ENCODE data around the gene COQ3.
A peak's percentile ranks its signal among the peaks of the same experiment; 100 is the strongest.

The COQ3 gene

GRCh38 chr6:99393698-99394531 is at the start of gene COQ3:
Gene COQ3, minus strand, starts transcription at chr6:99394195. Its CDS starts 16 bp downstream, at chr6:99394179.
- FAIRE-seq = no peak

GRCh38 chr6:99434702-99435530 is 40.9 kb upstream of the COQ3 start:
- peak; percentile 92 for FAIRE-seq

- FAIRE-seq = no peak
These were observed 38.9 kb upstream of the COQ3 start for GRCh38 chr6:99432877-99433276.

GRCh38 chr6:99431901-99432300 is 37.9 kb upstream of the COQ3 start:
- FAIRE-seq = no peak

- FAIRE-seq = no peak
These were observed 34.0 kb upstream of the COQ3 start for GRCh38 chr6:99427988-99428387.

- FAIRE-seq = no peak
These were observed 32.4 kb upstream of the COQ3 start for GRCh38 chr6:99426451-99426757.

GRCh38 chr6:99425647-99426450 is 31.9 kb upstream of the COQ3 start:
- no peak for FAIRE-seq

GRCh38 chr6:99424761-99425646 is 31.0 kb upstream of the COQ3 start, which contains the start of gene PNISR:
Gene PNISR, minus strand, starts transcription at chr6:99425308. Its CDS starts 10,649 bp downstream, at chr6:99414659.
- FAIRE-seq = peak; percentile 91

GRCh38 chr6:99424022-99424421 is 30.0 kb upstream of the COQ3 start:
- FAIRE-seq = no peak

GRCh38 chr6:99422912-99423311 is 28.9 kb upstream of the COQ3 start:
- no peak for FAIRE-seq

GRCh38 chr6:99416892-99417767 is 23.1 kb upstream of the COQ3 start:
- no peak for FAIRE-seq

- FAIRE-seq = no peak
These were observed 22.2 kb upstream of the COQ3 start for GRCh38 chr6:99416226-99416625.

GRCh38 chr6:99415446-99415845 is 21.5 kb upstream of the COQ3 start:
- no peak for FAIRE-seq

GRCh38 chr6:99412065-99412464 is 18.1 kb upstream of the COQ3 start:
- no peak for FAIRE-seq

GRCh38 chr6:99409672-99410071 is 15.7 kb upstream of the COQ3 start:
- FAIRE-seq = no peak

- FAIRE-seq = no peak
These were observed 13.1 kb upstream of the COQ3 start for GRCh38 chr6:99407076-99407475.

GRCh38 chr6:99402448-99402847 is 8.5 kb upstream of the COQ3 start:
- FAIRE-seq = no peak

- no peak for FAIRE-seq
These were observed 3.3 kb upstream of the COQ3 start for GRCh38 chr6:99397287-99397686.

- no peak for FAIRE-seq
These were observed 663 bp downstream of the COQ3 start for GRCh38 chr6:99393366-99393697.

GRCh38 chr6:99390896-99391295 is 3.1 kb downstream of the COQ3 start:
- no peak for FAIRE-seq

- no peak for FAIRE-seq
These were observed 9.5 kb downstream of the COQ3 start for GRCh38 chr6:99384507-99384906.

All from TTC549 (cell line).